AG04450 (cell line): Measurements from ENCODE around the gene ABCG1. TPM values are rescaled to one million over a fixed set of nuclear protein-coding genes. Genes with fewer than 3 reads are reported as not detected.

ENCODE experiments used
- CTCF ChIA-PET: fragments of 300-600, 350-600 bp; formaldehyde crosslinking; extraction: SDS; loops from one replicate; lab custom pipeline; 2022; ENCODE audit warnings: antibody characterized with exemption, inconsistent platforms; lab: Charles Lee
- POLR2A ChIA-PET: fragments of 350-600 bp; formaldehyde crosslinking; extraction: SDS; loops from one replicate; lab custom pipeline; 2021; ENCODE audit warnings: antibody characterized with exemption, inconsistent platforms; lab: Yijun Ruan, JAX
- DNase-seq: peaks from one replicate; pipeline ENCODE4 v3.0.0-alpha.2; 2011; ENCODE audit warnings: low read depth, low spot score
- H3K27ac ChIP-seq: one replicate; pipeline ENCODE4 v1.5.1; 2012; ENCODE audit warnings: low read depth, low read length, control low read depth
- H3K27me3 ChIP-seq: one replicate; pipeline ENCODE4 v1.6.0; 2012; ENCODE audit warnings: low read length; ENCODE audit not compliant: control insufficient read depth, insufficient read depth
- H3K4me3 ChIP-seq: 2 replicates; pipeline ENCODE4 v1.5.1; 2011; ENCODE audit warnings: mild to moderate bottlenecking, low read depth, low read length, control low read depth
- H3K9me3 ChIP-seq: 2 replicates; pipeline ENCODE4 v1.5.1; 2012; ENCODE audit warnings: low read length; ENCODE audit not compliant: control insufficient read depth, insufficient read depth
- CTCF ChIP-seq: IDR thresholded peaks from 2 replicates; pipeline ENCODE4 v1.5.1; 2011; ENCODE audit warnings: low read depth, low read length, control low read depth, inconsistent platforms
- polyA plus RNA-seq: library from polyadenylated mRNA; depleted of rRNA; stranded (reverse); fragments of >200 nt; gene quantifications from 2 replicates; pipeline ENCODE4 v1.2.3, GENCODE V29; 2011

Gene ABCG1
- polyA plus RNA-seq, 1 experiment: 0.71 TPM

DNA sequence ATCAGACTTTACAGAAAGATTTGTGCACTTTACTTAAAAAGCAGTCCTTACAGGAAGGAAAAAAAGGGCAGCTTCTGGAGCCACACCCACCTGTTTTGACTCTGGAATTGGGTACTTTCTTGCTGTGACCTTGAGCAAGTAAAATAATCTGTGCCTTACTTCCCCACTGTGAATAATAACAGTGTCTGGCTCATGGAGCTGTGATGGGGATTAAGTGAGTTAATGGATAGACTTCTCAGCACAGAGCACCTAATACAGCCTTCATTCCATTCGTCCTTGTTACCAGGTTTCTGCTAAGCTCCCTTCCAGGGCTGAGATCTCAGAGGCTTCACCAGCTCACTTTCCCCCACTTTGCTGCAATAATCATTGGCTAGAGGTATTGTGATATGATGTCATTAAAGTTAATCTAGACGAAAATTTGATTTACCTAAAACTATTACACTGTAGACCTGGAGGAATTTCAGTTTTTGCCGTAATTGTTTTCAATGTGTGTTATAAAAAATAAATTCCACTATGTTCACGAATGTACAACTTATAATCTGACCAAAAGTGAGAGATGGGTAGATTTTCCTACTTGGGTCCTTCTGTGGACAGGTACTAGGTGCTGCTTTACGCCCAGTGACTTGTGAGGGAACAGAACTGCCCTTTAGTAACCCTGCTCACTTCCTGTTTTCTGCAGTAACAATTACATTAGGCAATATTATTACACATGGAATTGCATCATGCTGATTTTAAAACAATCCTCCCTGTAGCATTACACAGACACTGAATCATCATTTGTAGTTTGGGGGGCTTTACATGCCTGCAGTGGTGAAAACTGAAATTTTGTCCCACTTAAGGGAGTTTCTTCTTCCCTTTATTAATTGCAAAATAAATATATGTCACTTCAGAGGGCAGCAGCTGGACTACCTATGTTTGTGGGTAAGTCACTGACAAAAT is 19.7 kb upstream of the ABCG1 start:
- Histone ChIP-seq H3K27ac (no peak overlapping the region), H3K9me3 (no peaks in the 10 kb centered on the region), H3K4me3 (no peak overlapping the region), H3K27me3 (peaks cover 6% of the 10 kb centered on the region)
- no peak for TF ChIP-seq CTCF
- DNase-seq: peak; percentile 26
- CTCF ChIA-PET: no interaction called here
- POLR2A ChIA-PET: no interaction called here

DNA sequence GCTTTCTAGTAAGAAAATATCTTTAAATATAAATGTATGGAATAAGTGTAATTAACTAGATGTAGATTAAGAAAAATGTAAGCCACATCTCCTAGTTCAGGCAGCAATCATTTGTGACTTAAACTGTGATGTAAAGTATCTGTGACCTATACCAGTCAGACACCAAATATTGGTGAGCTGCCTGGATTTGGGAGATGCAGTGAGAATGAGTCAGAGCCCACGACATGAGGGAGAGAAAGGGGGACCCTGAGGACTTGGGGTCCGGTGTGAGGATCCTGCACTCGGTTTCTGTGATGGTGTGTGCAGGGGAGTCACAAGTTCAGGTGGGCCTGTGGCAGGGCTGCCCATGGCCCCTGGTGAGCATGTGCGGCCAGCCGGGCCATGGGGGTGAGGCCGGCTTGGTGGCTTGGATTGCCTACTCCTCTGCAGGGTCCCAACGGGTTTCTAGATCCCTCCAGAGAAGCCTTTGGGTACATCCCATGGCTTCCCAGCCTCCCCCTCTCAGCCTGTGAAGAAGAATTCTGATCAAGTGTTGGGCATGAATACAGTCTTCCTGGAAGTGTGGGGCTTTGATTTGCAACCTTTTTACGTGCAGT is 19.0 kb upstream of the ABCG1 start:
- Histone ChIP-seq H3K9me3 (no peaks in the 10 kb centered on the region), H3K27ac (no peak overlapping the region), H3K4me3 (no peak overlapping the region), H3K27me3 (peaks cover 3% of the 10 kb centered on the region)
- ChIA-PET POLR2A (no interaction called here), CTCF (no interaction called here)
- no peak for TF ChIP-seq CTCF
- no peak for DNase-seq

DNA sequence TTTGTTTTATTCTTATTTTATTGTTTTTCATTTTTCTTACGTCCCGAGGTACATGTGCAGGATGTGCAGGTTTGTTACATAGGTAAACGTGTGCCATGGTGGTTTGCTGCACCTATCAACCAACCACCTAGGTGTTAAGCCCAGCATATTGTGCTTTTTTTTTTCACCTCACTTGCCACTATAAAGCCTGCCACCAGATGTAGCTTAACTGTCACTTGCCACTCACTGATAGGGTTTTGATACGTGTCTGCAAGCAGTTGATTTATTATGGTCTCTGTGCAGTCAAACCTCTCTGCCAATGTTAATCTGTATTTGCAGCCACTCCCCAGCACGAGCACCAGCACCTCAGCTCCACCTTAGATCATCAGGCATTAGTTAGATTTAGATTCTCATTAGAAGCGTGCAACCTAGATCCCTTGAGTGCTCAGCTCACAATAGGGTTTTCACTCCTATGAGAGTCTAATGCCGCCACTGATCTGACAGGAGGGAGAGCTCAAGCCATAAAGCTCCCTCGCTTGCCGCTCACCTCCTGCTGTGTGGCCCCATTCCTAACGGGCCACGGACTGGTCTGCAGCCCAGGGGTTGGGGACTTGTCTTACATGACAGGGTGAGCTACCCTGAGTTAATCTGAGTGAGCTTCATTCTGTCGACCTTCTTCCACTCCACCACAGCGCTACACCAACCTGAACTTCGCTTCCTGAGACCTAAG is 17.9 kb upstream of the ABCG1 start:
- ChIA-PET POLR2A (no interaction called here), CTCF (interaction anchor here (0.6 to 1.2 kb wide), 2 partner anchors 53 to 58 kb away, joined by 3 read pairs; no protein-coding TSS in a partner anchor)
- no peak for TF ChIP-seq CTCF
- Histone ChIP-seq H3K4me3 (no peak overlapping the region), H3K27ac (no peak overlapping the region), H3K9me3 (no peaks in the 10 kb centered on the region), H3K27me3 (peaks cover 3% of the 10 kb centered on the region)
- DNase-seq: no peak

GRCh38 chr21:42201615-42202161 is 17.3 kb upstream of the ABCG1 start:
- no peak for TF ChIP-seq CTCF
- DNase-seq: no peak
- ChIA-PET POLR2A (no interaction called here), CTCF (interaction anchor here (1.2 kb wide), 1 partner anchor 57 kb away, joined by 3 read pairs; no protein-coding TSS in a partner anchor)
- Histone ChIP-seq H3K27ac (no peak overlapping the region), H3K9me3 (no peaks in the 10 kb centered on the region), H3K27me3 (peaks cover 3% of the 10 kb centered on the region), H3K4me3 (no peak overlapping the region)
